D721Med (cell line): Measurements from ENCODE around the gene CETP.
"Not testable (repeated sequence)": the region's sequence is repeated elsewhere in the genome, so short reads cannot be mapped to it uniquely, and the experiment has no call there.

Experiments used
- DNase-seq: peaks from one replicate; pipeline ENCODE4 v3.0.0; 2011; ENCODE audit warnings: low spot score; ENCODE audit not compliant: insufficient read length
- FAIRE-seq: peaks from 2 replicates; lab custom pipeline; 2011; peaks lifted over from hg19 to GRCh38; lab: Jason Lieb, UNC
- CTCF ChIP-seq: IDR thresholded peaks from 2 replicates; pipeline ENCODE4 v1.5.1; 2012; ENCODE audit warnings: mild to moderate bottlenecking, control low read depth; ENCODE audit not compliant: insufficient read depth; ENCODE audit errors: missing control alignments

The CETP gene

DNA sequence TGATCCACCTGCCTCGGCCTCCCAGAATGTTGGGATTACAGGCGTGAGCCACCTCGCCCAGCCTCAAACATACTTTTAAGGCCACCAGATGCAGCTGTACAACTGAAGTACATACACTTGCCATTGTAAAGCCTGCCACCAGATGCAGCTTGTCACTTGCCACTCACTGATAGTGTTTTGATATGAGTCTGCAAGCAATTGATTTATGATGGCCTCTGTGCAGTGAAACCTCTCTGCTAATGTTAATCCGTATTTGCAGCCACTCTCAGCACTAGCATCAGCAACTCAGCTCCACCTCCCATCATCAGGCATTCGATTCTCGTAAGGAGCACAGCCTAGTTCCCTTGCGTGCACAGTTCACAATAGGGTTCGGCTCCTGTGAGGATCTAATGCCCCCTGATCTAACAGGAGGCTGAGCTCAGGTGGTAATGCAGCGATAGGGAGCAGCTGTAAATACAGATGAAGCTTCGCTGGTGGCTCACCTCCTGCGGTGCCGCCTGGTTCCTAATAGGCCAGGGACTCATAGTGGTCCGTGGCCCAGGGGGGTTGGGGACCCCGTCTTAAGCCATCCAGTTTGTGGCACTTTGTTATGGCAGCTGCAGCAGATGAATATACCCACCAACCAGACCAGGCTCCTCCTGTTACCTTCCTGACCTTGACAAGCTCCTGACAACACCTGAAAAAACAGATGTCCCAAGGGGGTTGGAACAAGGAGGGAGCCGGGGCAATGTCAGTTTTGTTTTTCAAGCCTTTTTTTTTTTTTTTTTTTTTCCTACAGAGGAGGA, 31.1 kb upstream of the CETP start:
- DNase-seq: no peak
- no peak for FAIRE-seq
- TF ChIP-seq CTCF: no peak

DNA sequence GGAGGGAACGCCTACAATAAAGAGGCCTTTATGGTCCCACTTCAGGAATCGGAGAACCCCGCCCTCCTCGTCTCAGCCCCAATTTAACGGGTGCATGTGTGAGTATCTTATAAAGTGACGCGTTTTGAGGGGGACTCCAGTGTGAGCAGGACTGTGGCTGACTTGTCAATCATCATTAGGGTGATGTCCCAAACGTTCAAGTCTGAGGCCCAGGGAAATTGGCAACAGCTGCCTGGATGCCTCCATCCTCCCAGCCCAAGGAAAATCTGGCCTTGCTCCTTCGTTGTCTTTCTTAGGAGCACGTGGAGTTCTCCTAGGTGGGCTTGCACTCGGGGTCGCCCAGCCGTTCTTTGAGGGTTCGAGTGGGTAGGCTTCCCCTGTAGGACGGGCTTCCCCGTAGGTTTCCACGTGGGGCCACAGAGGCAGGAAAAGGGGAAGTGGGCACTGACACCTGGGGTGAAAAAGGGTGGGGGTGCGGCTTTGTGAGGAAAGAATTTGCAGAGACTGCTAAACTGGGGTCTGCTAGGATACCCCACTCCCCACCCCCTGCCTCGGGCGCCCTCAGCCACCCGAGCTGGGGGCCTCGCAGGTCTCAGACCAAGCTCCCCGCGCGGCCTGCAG, 30.4 kb upstream of the CETP start:
- DNase-seq: no peak
- TF ChIP-seq CTCF: no peak
- no peak for FAIRE-seq

DNA sequence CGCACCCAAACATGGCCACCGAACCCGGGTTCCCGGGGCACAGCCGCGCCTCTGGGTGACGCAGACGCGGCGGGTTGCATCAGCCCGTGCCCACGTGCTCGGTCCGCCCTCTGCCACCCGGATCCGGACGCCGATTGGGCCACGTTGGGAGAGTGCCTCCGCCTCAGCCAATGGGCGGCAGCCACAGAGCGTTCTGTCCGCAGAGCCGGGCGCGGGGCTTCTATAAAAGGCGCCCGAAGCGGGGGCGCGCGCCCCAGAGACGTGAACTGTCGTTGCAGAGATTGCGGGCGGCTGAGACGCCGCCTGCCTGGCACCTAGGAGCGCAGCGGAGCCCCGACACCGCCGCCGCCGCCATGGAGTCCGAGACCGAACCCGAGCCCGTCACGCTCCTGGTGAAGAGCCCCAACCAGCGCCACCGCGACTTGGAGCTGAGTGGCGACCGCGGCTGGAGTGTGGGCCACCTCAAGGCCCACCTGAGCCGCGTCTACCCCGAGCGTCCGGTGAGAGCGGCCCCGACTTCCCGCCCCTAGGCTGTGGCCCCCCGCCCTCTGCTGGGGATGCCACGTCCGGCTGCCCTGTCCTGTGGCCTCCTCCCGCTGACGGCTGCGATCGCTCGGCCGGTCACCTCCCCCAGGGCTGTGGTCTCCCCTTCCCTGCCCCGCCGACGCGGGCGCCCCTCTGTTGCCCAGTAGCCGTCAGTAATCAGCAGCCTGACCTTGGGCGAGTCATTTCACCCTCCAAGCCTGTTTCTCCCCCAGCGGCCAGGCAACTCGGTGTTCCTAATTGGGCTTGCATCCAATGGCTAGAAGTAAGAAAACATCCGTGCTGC, 29.6 kb upstream of the CETP start, which contains the start of gene HERPUD1:
HERPUD1 (plus strand) TSS at position 251 of the 829 bp plus-strand sequence; CDS start at position 354, 103 bp downstream.
- FAIRE-seq: no peak
- peak; percentile 79 for DNase-seq
- no peak for TF ChIP-seq CTCF

DNA sequence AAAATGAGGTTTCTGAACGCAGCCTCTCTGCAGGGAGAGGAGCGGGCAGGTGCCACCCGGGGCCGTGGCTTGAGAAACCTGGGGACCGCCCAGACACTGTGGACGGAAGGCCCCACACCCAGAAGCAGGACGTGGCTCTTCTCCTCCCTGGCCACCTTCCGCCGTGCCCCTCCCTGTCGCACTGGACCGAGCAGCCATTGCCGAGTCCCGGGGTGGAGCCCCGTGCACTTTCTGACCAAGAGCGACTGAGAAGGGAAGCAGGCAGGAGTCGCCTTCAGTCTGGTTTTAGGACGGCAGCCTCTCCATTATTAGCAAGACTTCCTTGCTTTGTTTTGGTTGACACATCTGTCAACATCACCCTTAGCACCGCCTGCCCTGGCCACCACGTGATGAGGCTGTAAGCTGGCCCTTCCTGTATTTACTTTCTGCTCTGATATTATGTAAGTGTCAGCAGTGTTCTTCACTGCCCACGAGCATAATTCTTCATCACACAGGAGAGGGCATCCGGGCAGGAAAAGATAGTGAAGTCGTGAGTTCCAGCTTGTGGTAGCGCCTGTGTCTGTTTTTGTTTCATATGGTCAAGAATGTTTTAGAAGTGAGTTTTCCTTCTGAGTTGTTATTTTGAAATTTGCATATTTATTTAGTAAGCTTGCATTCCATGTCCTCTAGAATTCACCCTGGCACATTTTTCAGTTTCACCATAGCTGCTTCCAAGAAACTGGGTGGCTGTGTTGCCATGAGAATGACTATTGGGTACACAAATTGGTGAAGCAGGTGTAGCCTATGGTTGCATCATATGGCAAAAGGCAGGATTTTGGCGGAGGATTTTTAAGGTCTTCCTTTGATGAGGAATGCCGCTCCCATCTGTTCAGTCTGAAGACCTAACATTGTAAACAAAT, 28.8 kb upstream of the CETP start:
- FAIRE-seq (no peak), DNase-seq (no peak)
- no peak for TF ChIP-seq CTCF

- DNase-seq (no peak), FAIRE-seq (no peak)
- no peak for TF ChIP-seq CTCF
Observed at GRCh38 chr16:56933828-56934598, 27.7 kb upstream of the CETP start.

DNA sequence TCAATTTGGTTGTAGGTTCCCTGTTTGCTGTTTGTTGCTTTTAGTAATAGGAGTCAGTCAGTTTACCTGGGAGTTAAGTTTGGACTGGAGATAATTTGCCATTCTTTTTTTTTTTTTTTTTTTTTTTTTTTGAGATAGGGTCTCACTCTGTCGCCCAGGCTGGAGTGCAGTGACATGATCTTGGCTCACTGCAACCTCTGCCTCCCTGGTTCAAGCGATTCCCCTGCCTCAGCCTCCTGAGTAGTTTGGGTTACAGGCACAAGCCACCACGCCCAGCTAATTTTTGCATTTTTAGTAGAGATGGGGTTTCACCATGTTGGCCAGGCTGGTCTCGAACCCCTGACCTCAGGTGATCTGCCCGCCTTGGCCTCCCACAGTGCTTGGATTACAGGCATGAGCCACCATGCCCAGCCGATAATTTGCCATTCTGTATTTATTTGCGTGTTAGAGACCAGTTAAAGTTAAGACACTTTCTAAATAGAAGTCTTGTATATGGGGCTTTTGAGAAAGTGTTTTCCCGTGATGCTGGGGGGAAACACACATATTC, 27.1 kb upstream of the CETP start:
- not testable (repeated sequence) for FAIRE-seq, DNase-seq
